IMR-90 (cell line): ENCODE measurements around the gene PLD1. TPM values are rescaled to one million over a fixed set of nuclear protein-coding genes. Genes with fewer than 3 reads are reported as not detected.

Experiments
- ATAC-seq: fragments of 200-7000 bp; cut with Tn5 transposase; 2 replicates; pipeline ENCODE4 v1.9.1; 2020; ENCODE audit warnings: low read depth, mild to moderate bottlenecking, moderate library complexity
- BruUV-seq: library from RNA; stranded (reverse); fragments of 400-500 nt; replicated peaks from 2 replicates; lab custom pipeline; 2021; lab: Mats Ljungman, UMichigan
- CTCF ChIA-PET: fragments of 300-600 bp; formaldehyde crosslinking; extraction: SDS; loops from one replicate; lab custom pipeline; 2021; ENCODE audit warnings: antibody characterized with exemption; lab: Yijun Ruan, JAX
- POLR2A ChIA-PET: fragments of 300-600 bp; sonication (Branson Sonifier 250); formaldehyde crosslinking; loops from one replicate; lab custom pipeline; 2022; ENCODE audit warnings: antibody characterized with exemption; ENCODE audit not compliant: unreplicated experiment; lab: Charles Lee
- DNase-seq: peaks from one replicate; pipeline ENCODE4 v3.0.0; 2013
- H2AFZ ChIP-seq: replicated peaks from 2 replicates; pipeline ENCODE3; 2013; ENCODE audit warnings: low read length, mild to moderate bottlenecking; ENCODE audit not compliant: poor library complexity
- H2AK5ac ChIP-seq: 2 replicates; pipeline ENCODE4 v1.6.1; 2013; ENCODE audit warnings: low read depth, low read length, inconsistent platforms
- H2AK9ac ChIP-seq: replicated peaks from 2 replicates; pipeline ENCODE3; 2013; ENCODE audit warnings: mild to moderate bottlenecking, low read depth, low read length, moderate library complexity; ENCODE audit not compliant: poor library complexity
- H2BK120ac ChIP-seq: 2 replicates; pipeline ENCODE4 v1.6.1; 2013; ENCODE audit warnings: low read depth, low read length, inconsistent platforms
- H2BK15ac ChIP-seq: 3 replicates; pipeline ENCODE4 v1.6.1; 2013; ENCODE audit warnings: low read depth, low read length, inconsistent platforms
- H2BK20ac ChIP-seq: 2 replicates; pipeline ENCODE4 v1.6.1; 2013; ENCODE audit warnings: low read depth, mild to moderate bottlenecking, inconsistent platforms, low read length, moderate library complexity
- H2BK5ac ChIP-seq: 2 replicates; pipeline ENCODE4 v1.6.1; 2013; ENCODE audit warnings: mild to moderate bottlenecking, low read depth, low read length, inconsistent platforms; ENCODE audit not compliant: poor library complexity, severe bottlenecking
- H3K14ac ChIP-seq: replicated peaks from 2 replicates; pipeline ENCODE4 v1.6.1; 2013; ENCODE audit warnings: low read depth, low read length, inconsistent platforms
- H3K18ac ChIP-seq: 2 replicates; pipeline ENCODE4 v1.6.1; 2013; ENCODE audit warnings: low read depth, low read length, control low read depth
- H3K23ac ChIP-seq: 2 replicates; pipeline ENCODE4 v1.6.1; 2013; ENCODE audit warnings: low read depth, low read length, inconsistent platforms
- H3K27ac ChIP-seq: 2 replicates; pipeline ENCODE4 v1.5.1; 2013; ENCODE audit warnings: mild to moderate bottlenecking, control low read depth, low read length; ENCODE audit not compliant: insufficient read depth
- H3K27me3 ChIP-seq: 2 replicates; pipeline ENCODE4 v1.6.1; 2013; ENCODE audit warnings: low read length; ENCODE audit not compliant: control insufficient read depth, insufficient read depth
- H3K36me3 ChIP-seq: 2 replicates; pipeline ENCODE4 v1.6.1; 2013; ENCODE audit warnings: low read length, mixed read lengths; ENCODE audit not compliant: control insufficient read depth, insufficient read depth
- H3K4ac ChIP-seq: 2 replicates; pipeline ENCODE4 v1.6.1; 2013; ENCODE audit warnings: low read depth, low read length, inconsistent platforms
- H3K4me1 ChIP-seq: 2 replicates; pipeline ENCODE4 v1.6.1; 2013; ENCODE audit warnings: low read length, mixed read lengths; ENCODE audit not compliant: control insufficient read depth, insufficient read depth
- H3K4me2 ChIP-seq: 2 replicates; pipeline ENCODE4 v1.6.1; 2013; ENCODE audit warnings: low read depth, mild to moderate bottlenecking, control low read depth, low read length, moderate library complexity
- H3K4me3 ChIP-seq: 2 replicates; pipeline ENCODE4 v1.5.1; 2013; ENCODE audit warnings: low read depth, mild to moderate bottlenecking, control low read depth, low read length, moderate library complexity; ENCODE audit not compliant: insufficient read depth
- H3K56ac ChIP-seq: 2 replicates; pipeline ENCODE4 v1.6.1; 2013; ENCODE audit warnings: low read length, inconsistent platforms; ENCODE audit not compliant: insufficient read depth; ENCODE audit errors: extremely low read depth
- H3K79me1 ChIP-seq, 2 experiments: 2 replicates each; pipeline ENCODE4 v1.6.1; 2013; ENCODE audit warnings: low read length in 2 of 2, inconsistent platforms in 1 of 2, low read depth in 1 of 2
- H3K9ac ChIP-seq: 2 replicates; pipeline ENCODE4 v1.6.1; 2013; ENCODE audit warnings: low read depth, low read length, control low read depth
- H3K9me1 ChIP-seq: 2 replicates; pipeline ENCODE4 v1.6.1; 2013; ENCODE audit warnings: low read length, inconsistent platforms; ENCODE audit not compliant: insufficient read depth
- H3K9me3 ChIP-seq: 2 replicates; pipeline ENCODE4 v1.6.1; 2013; ENCODE audit warnings: low read length; ENCODE audit not compliant: control insufficient read depth, insufficient read depth
- H4K20me1 ChIP-seq: 2 replicates; pipeline ENCODE4 v1.6.1; 2013; ENCODE audit warnings: low read length, inconsistent platforms; ENCODE audit not compliant: insufficient read depth
- H4K5ac ChIP-seq: 2 replicates; pipeline ENCODE4 v1.6.1; 2013; ENCODE audit warnings: mild to moderate bottlenecking, low read depth, low read length, control low read depth
- H4K8ac ChIP-seq, 2 experiments: 2 replicates each; pipeline ENCODE4 v1.6.1; 2013; ENCODE audit warnings: low read depth in 2 of 2, low read length in 2 of 2, control low read depth in 1 of 2, inconsistent platforms in 1 of 2
- H4K91ac ChIP-seq: 2 replicates; pipeline ENCODE4 v1.6.1; 2013; ENCODE audit warnings: low read depth, low read length, inconsistent platforms; ENCODE audit not compliant: insufficient read depth
- CEBPB ChIP-seq: IDR thresholded peaks from 2 replicates; pipeline ENCODE4 v1.6.1; 2012; ENCODE audit warnings: low read depth, low read length, improper control_type of control experiment
- CTCF ChIP-seq: conservative IDR thresholded peaks from 2 replicates; pipeline ENCODE4 v1.5.1; 2012; ENCODE audit warnings: mild to moderate bottlenecking, low read depth, low read length, improper control_type of control experiment
- FOS ChIP-seq: fragments of 150-350 bp; IDR thresholded peaks from 2 replicates; pipeline ENCODE4 v1.6.1; 2016; ENCODE audit warnings: low read depth, low read length
- NFE2L2 ChIP-seq: fragments of 150-350 bp; IDR thresholded peaks from 2 replicates; pipeline ENCODE4 v1.6.1; 2016; ENCODE audit warnings: low read depth, mild to moderate bottlenecking, low read length
- WGBS, 2 experiments: methylation state at CpG; one replicate each; pipeline versions ENCODE4 v1.1.5 to v1.1.7; 2013; ENCODE audit warnings: missing lambda C conversion rate in 2 of 2; ENCODE audit not compliant: insufficient read length in 1 of 2; ENCODE audit errors: extremely low coverage in 2 of 2; 5-methylcytosine and 5-hydroxymethylcytosine counted together
- dilution Hi-C: fragments of 300-500 bp; cut with HindIII; formaldehyde crosslinking; loops from one replicate; pipeline ENCODE4 v1.14.3; 2018; ENCODE audit warnings: low sequenced_read_pairs; ENCODE audit not compliant: unreplicated experiment
- in situ Hi-C: fragments of 300-500 bp; cut with MboI; formaldehyde crosslinking; loops from 3 replicates; pipeline ENCODE4 v1.14.3; 2019; ENCODE audit warnings: low sequenced_read_pairs, inconsistent platforms, mixed read lengths
- intact Hi-C: fragments of 100-400 bp; cut with micrococcal nuclease; formaldehyde crosslinking; loops from 2 replicates; pipeline ENCODE4 v1.10.0; 2022
- polyA plus RNA-seq, 3 experiments: library from polyadenylated mRNA; depleted of rRNA; stranded (reverse); fragments of >200 nt; gene quantifications; 2 replicates each; pipeline ENCODE4 v1.2.3, GENCODE V29; 2012; ENCODE audit warnings: low replicate concordance in 1 of 3
- total RNA-seq: library from RNA; depleted of rRNA; stranded (reverse); fragments of >200 nt; gene quantifications from 2 replicates; pipeline ENCODE4 v1.2.3, GENCODE V29; 2012

Gene PLD1
- total and polyA plus RNA-seq, 2 of the 4 experiments (the other 2 are of a cell fraction) = 3.3 to 9.7 TPM

DNA sequence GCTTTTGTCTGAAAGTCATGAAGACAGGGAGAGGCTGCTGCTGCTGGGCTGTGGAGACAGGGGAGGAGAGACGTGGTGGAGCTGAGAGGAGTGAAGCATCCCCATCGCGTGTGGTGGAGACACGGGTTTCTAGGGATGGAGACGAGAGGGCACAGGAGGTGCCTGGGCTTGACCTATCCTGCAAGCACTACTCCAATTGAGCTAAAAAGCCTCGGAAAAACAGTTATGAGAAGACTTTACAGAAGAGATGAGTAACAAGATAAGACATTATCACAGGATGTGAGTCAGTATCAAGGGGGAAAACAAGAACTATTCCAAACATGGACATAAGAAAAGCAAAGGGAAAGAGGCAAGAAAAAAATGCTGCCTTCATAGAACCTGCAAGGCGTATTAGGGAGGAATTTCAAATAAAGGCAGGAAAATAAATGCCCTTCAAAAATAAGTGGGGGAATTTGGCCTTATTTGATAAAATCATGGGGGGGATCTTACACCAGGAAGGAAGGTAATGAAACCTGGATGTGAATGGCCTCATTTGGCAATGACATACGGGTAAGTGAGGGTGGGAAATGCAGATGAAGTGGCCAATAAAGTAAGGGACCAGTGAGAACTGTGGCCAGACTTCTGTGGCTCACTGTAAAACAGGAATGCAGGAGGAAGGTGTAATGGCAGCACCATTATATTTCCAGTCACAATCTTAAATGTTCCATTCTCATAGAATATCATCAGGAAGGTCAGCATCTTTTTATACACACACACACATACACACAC is 97.9 kb downstream of the PLD1 start:
- peak overlapping the region; percentile 95 for H2AK5ac ChIP-seq
- intact Hi-C loops (no loop called here), in situ Hi-C loops (no loop called here), dilution Hi-C loops (no loop called here)
- H2BK20ac ChIP-seq = peak overlapping the region; percentile 92
- H3K9ac ChIP-seq = peak overlapping the region; percentile 1; the same call in 1 of the 2 replicates
- H2BK5ac ChIP-seq = peak overlapping the region; percentile 92
- H4K5ac ChIP-seq = peak overlapping the region; percentile 96
- peaks cover 7% of the 10 kb centered on the region for H3K36me3 ChIP-seq
- ATAC-seq (peak; percentile 92), DNase-seq (peak; percentile 88)
- BruUV-seq = no TSS peak
- TF ChIP-seq CTCF (no peak), CEBPB (no peak), FOS (peak; percentile 29; the same call in 1 of the 2 replicates), NFE2L2 (no peak)
- peak overlapping the region; percentile 86 for H2BK15ac ChIP-seq
- peak overlapping the region; percentile 96 for H2BK120ac ChIP-seq
- H3K4me3 ChIP-seq = no peak overlapping the region
- peaks cover 7% of the 10 kb centered on the region for H3K9me1 ChIP-seq
- no peaks in the 10 kb centered on the region for H3K27me3 ChIP-seq
- H3K27ac ChIP-seq = peak overlapping the region; percentile 95
- H3K4me1 ChIP-seq = peaks cover 13% of the 10 kb centered on the region
- ChIA-PET CTCF (interaction anchor here (0.6 to 1.1 kb wide), 3 partner anchors 54 to 1124 kb away, joined by 3 to 5 read pairs (median 5); no protein-coding TSS in a partner anchor), POLR2A (no interaction called here)
- peak overlapping the region; percentile 93 for H3K18ac ChIP-seq
- H3K56ac ChIP-seq = peak overlapping the region; percentile 62
- peak overlapping the region; percentile 80; the same call in 1 of the 2 replicates for H3K23ac ChIP-seq
- peaks cover 2% of the 10 kb centered on the region; the same call in 1 of the 2 replicates for H3K9me3 ChIP-seq
- peak overlapping the region; percentile 58 for H3K4me2 ChIP-seq
- peak overlapping the region; percentile 94 for H3K14ac ChIP-seq
- H2AK9ac ChIP-seq = peak overlapping the region; percentile 6
- peak overlapping the region; percentile 93 for H3K4ac ChIP-seq
- H3K79me1 ChIP-seq = no peaks in the 10 kb centered on the region
- peak overlapping the region; percentile 91 to 94 for H4K8ac ChIP-seq
- peak overlapping the region; percentile 94 for H4K91ac ChIP-seq
- peak overlapping the region; percentile 80 for H2AFZ ChIP-seq
- WGBS, 2 experiments = 100% methylated on average over 1 of the region's 8 CpGs; no CpG with 5 or more reads in 1 of the 2 experiments
- no peaks in the 10 kb centered on the region for H4K20me1 ChIP-seq
